Measurements from ENCODE around the gene AGBL3.
"Not testable (repeated sequence)": the region's sequence is repeated elsewhere in the genome, so short reads cannot be mapped to it uniquely, and the experiment has no call there.

Gene AGBL3

GRCh38 chr7:134963036-134963435 is 23.3 kb upstream of the AGBL3 start:
- no peak for DNase-seq (ENCODE audit: low read depth in 3 of 3)

- no peak for DNase-seq (ENCODE audit: low read depth in 3 of 3)
Measured at GRCh38 chr7:134966691-134967090, 19.6 kb upstream of the AGBL3 start.

GRCh38 chr7:134968110-134968509 is 18.2 kb upstream of the AGBL3 start:
- no peak for DNase-seq (ENCODE audit: low read depth in 3 of 3)

GRCh38 chr7:134981645-134982044 is 4.7 kb upstream of the AGBL3 start:
- DNase-seq (ENCODE audit: low read depth in 3 of 3): not testable (repeated sequence)

GRCh38 chr7:134985894-134986362 is 380 bp upstream of the AGBL3 start:
- DNase-seq (ENCODE audit: low read depth in 3 of 3): no peak

GRCh38 chr7:134988161-134988560 is 1.9 kb downstream of the AGBL3 start:
- DNase-seq (ENCODE audit: low read depth in 3 of 3): no peak

- no peak for DNase-seq (ENCODE audit: low read depth in 3 of 3)
Measured at GRCh38 chr7:134991469-134992339, 5.4 kb downstream of the AGBL3 start.

- DNase-seq (ENCODE audit: low read depth in 3 of 3): no peak
Measured at GRCh38 chr7:134992626-134993179, 6.4 kb downstream of the AGBL3 start.

- DNase-seq (ENCODE audit: low read depth in 3 of 3): no peak
Measured at GRCh38 chr7:134993877-134994456, 7.7 kb downstream of the AGBL3 start.

GRCh38 chr7:134995239-134996096 is 9.2 kb downstream of the AGBL3 start:
- no peak for DNase-seq (ENCODE audit: low read depth in 3 of 3)

GRCh38 chr7:134996097-134996550 is 9.8 kb downstream of the AGBL3 start:
- DNase-seq (ENCODE audit: low read depth in 3 of 3): no peak

GRCh38 chr7:134997214-134997885 is 11.0 kb downstream of the AGBL3 start:
- no peak for DNase-seq (ENCODE audit: low read depth in 3 of 3)

- DNase-seq (ENCODE audit: low read depth in 3 of 3): no peak
Measured at GRCh38 chr7:134999136-134999535, 12.8 kb downstream of the AGBL3 start.

GRCh38 chr7:135001390-135002165 is 15.3 kb downstream of the AGBL3 start:
- DNase-seq (ENCODE audit: low read depth in 3 of 3): no peak

GRCh38 chr7:135012229-135012628 is 25.9 kb downstream of the AGBL3 start:
- DNase-seq (ENCODE audit: low read depth in 3 of 3): no peak

- DNase-seq (ENCODE audit: low read depth in 3 of 3): no peak
Measured at GRCh38 chr7:135023622-135024021, 37.3 kb downstream of the AGBL3 start.

- no peak for DNase-seq (ENCODE audit: low read depth in 3 of 3)
Measured at GRCh38 chr7:135035252-135035651, 48.9 kb downstream of the AGBL3 start.

- not testable (repeated sequence) for DNase-seq (ENCODE audit: low read depth in 3 of 3)
Measured at GRCh38 chr7:135067017-135067416, 80.7 kb downstream of the AGBL3 start.

GRCh38 chr7:135074096-135074495 is 87.8 kb downstream of the AGBL3 start:
- DNase-seq (ENCODE audit: low read depth in 3 of 3): no peak

GRCh38 chr7:135074531-135074930 is 88.2 kb downstream of the AGBL3 start:
- DNase-seq (ENCODE audit: low read depth in 3 of 3): no peak

Data from stimulated activated CD4-positive, alpha-beta T cell treated with anti-CD3 and anti-CD28 coated beads, TNF-alpha, amount 100 ng/mL, for 4 hours (primary cell).